ENCODE results near the gene PLK1.
"Not testable (repeated sequence)": the region's sequence is repeated elsewhere in the genome, so short reads cannot be mapped to it uniquely, and the experiment has no call there.

The PLK1 gene

DNA sequence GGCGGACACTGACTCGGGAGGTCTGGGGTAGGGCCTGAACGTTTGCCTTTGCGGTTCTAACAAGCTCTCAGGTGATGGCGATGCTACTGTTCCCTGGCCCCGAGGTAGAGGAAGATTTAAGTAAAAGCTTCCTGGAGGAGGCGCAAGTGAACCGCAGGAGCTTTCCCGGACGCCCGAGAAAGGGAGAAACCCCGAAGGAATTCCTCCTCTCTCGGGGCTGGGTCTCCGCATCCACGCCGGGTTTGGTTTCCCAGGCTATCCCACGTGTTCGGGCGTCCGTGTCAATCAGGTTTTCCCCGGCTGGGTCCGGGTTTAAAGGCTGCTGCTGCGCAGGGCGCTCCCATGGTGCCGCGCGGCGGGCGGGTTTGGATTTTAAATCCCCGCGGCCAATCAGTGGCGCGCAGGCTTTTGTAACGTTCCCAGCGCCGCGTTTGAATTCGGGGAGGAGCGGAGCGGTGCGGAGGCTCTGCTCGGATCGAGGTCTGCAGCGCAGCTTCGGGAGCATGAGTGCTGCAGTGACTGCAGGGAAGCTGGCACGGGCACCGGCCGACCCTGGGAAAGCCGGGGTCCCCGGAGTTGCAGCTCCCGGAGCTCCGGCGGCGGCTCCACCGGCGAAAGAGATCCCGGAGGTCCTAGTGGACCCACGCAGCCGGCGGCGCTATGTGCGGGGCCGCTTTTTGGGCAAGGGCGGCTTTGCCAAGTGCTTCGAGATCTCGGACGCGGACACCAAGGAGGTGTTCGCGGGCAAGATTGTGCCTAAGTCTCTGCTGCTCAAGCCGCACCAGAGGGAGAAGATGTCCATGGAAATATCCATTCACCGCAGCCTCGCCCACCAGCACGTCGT is at the start of gene PLK1:
PLK1 (plus strand) TSS at position 460 of the 844 bp plus-strand sequence; CDS start at position 504, 44 bp downstream.
- TF ChIP-seq, protein P1, sequence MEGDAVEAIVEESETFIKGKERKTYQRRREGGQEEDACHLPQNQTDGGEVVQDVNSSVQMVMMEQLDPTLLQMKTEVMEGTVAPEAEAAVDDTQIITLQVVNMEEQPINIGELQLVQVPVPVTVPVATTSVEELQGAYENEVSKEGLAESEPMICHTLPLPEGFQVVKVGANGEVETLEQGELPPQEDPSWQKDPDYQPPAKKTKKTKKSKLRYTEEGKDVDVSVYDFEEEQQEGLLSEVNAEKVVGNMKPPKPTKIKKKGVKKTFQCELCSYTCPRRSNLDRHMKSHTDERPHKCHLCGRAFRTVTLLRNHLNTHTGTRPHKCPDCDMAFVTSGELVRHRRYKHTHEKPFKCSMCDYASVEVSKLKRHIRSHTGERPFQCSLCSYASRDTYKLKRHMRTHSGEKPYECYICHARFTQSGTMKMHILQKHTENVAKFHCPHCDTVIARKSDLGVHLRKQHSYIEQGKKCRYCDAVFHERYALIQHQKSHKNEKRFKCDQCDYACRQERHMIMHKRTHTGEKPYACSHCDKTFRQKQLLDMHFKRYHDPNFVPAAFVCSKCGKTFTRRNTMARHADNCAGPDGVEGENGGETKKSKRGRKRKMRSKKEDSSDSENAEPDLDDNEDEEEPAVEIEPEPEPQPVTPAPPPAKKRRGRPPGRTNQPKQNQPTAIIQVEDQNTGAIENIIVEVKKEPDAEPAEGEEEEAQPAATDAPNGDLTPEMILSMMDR (IDR thresholded peaks at IDR 0.05; ENCODE audit: extremely low read depth, missing control alignments): no peak
- DNase-seq (ENCODE audit: low spot score): peak; percentile 91

DNA sequence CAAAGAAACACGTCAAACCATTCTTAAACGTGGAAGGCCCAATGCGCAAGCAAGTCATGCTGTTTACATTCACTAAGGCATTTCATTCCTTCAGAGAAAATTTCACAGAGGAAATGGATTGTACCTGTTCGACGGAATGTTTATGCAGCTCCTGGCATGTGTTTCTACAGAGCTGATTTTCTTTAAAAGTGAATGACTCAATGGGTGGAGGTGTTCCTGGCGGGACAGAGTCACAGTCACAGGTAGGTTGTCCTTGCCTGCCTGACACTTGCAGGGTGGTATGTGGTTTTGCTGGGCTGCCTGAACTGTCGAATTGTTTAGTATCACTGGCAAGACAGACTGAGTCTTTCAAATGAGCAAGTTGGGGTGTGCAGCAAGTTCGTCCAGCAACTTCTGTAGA is 49.2 kb upstream of the PLK1 start:
- DNase-seq (ENCODE audit: low spot score): no peak
- TF ChIP-seq, protein P1 (IDR thresholded peaks at IDR 0.05; ENCODE audit: extremely low read depth, missing control alignments): no peak

DNA sequence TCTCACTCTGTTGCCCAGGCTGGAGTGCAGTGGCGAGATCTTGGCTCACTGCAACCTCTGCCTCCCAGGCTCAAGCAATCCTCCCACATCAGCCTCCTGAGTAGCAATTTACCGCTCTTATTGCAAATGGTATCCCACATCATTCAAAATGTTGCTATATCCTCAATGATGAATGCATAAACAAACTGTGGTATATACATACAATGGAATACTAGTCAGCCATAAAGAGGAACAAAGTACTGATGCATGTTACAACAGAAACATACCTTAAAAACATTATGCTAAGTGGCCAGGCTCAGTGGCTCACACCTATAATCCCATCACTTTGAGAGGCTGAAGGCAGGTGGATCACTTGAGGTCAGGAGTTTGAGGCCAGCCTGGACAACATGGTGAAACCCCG is 46.8 kb upstream of the PLK1 start:
- not testable (repeated sequence) for DNase-seq (ENCODE audit: low spot score)

DNA sequence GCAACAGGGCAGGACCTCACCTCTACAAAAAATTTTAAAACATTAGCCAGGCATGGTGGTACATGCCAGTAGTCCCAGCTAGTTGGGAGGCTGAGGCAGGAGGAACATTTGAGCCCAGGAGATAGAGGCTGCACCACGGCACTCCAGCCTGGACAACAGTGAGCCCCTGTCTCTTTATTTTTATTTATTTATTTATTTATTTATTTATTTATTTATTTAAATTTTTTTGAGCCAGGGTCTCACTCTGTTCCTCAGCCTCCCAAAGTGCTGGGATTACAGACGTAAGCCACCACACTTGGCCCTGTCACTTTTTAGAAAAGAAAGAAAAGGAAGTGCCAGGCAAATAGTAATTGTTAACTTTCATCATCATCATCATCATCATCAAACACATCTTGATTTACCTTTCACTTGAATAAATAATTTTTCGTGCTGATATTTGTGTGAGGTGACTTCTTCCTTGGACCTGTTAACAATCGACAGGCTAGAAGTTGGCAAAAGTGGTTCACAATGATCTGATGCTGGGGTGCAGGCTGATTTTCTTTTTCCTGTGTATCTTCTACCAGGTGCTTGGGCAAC is 44.1 kb upstream of the PLK1 start:
- no peak for DNase-seq (ENCODE audit: low spot score)
- TF ChIP-seq, protein P1 (IDR thresholded peaks at IDR 0.05; ENCODE audit: extremely low read depth, missing control alignments): no peak

DNA sequence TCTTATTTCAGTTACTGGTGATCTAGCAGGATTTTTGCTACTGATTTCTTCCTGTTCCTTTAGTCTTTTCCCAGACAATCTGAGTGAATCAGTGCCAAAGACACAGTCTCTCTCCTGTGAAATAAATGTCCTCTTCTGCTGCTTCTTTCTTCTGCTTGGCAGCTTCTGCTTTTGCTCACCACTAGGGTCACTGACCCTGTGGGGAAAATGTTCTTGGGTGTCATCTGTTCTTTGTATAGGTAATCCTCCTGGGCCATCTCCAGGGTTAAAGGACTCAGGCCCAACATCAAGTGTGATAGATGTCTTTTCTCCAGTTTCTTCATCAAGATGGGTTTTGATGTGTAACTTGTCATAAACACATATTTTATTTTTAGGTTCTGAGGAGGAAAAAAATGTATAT is 42.7 kb upstream of the PLK1 start:
- TF ChIP-seq, protein P1 (IDR thresholded peaks at IDR 0.05; ENCODE audit: extremely low read depth, missing control alignments): no peak
- no peak for DNase-seq (ENCODE audit: low spot score)

DNA sequence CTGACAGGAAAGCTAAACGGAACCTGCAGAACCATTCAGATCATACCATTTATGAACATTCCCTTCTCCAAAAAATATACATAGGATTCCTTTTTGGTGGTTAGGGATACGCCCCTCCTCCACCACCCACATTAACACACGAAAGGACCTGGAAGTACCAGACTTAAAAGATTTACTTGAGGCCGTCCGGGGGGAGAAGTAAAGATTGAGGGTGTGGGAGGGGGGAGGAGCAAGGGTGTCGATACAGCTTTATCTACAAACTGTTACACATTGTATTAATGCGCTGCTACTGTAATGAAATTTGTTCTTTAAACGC is 38.1 kb upstream of the PLK1 start:
- no peak for DNase-seq (ENCODE audit: low spot score)
- TF ChIP-seq, protein P1 (IDR thresholded peaks at IDR 0.05; ENCODE audit: extremely low read depth, missing control alignments): no peak

DNA sequence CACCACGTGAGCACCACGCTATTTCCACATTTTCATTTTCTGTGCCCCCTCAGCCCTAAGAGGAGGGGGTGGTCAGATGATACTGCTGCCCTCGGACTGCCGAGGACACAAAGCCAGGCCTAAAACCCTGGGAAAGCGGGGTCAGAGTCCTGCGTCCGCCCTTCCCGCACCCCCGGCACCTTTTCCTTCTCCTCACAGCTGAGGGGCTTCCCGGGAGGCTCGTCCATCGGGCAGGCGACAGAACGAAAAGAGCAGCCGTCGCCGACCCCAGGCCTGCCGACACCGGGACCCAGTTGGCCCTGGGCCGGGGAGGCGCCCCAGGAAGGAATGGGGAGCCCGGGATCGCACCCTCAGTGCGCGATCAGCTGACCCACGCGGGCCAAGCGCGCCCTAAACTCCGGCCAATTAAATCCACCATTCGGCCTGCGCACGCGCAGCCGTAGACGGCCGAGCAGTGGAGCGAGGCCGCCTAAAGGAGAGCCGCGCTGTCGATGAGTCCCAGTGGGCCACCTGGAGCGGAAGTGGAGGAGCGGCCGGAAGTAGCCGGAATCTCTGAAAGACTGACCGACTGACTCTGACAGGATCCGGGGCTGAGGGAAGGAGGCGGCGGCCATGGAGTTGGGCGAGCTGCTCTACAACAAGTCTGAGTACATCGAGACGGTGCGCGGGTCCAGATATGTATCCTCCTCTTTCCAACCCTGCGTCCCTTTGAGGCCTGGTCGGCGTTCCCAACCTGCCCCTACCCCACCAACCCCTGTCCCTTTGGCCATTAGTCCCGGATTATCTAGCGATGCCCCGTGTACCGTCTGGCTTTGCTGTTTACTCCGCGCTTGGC is 37.5 kb upstream of the PLK1 start, which contains the start of the genes DCTN5 and PALB2:
DCTN5 (plus strand) TSS at position 536 of the 835 bp plus-strand sequence; CDS start at position 613, 77 bp downstream.
PALB2 (minus strand) TSS at position 380 of the 835 bp plus-strand sequence; CDS start at position 227, 153 bp downstream.
- TF ChIP-seq, protein P1 (IDR thresholded peaks at IDR 0.05; ENCODE audit: extremely low read depth, missing control alignments): no peak
- peak; percentile 94 for DNase-seq (ENCODE audit: low spot score)

All from GM20000 (cell line).